B cell (primary cell): Measurements from ENCODE around the gene ADGRA1.

Experiments used
- EZH2 ChIP-seq: IDR thresholded peaks from 2 replicates; pipeline ENCODE4 v1.6.1; 2012; ENCODE audit warnings: borderline replicate concordance, low read depth, mild to moderate bottlenecking, moderate library complexity, low read length; ENCODE audit not compliant: insufficient read depth, poor library complexity, severe bottlenecking
- TF ChIP-seq, protein P1 (sequence below): fragments of 200-600 bp; IDR thresholded peaks from one replicate; pipeline ENCODE4 v1.8.0; 2022; ENCODE audit warnings: antibody characterized with exemption, mild to moderate bottlenecking

GRCh38 chr10:133117688-133118071 lies 30.0 kb downstream of the ADGRA1 start:
- TF ChIP-seq, protein P1, sequence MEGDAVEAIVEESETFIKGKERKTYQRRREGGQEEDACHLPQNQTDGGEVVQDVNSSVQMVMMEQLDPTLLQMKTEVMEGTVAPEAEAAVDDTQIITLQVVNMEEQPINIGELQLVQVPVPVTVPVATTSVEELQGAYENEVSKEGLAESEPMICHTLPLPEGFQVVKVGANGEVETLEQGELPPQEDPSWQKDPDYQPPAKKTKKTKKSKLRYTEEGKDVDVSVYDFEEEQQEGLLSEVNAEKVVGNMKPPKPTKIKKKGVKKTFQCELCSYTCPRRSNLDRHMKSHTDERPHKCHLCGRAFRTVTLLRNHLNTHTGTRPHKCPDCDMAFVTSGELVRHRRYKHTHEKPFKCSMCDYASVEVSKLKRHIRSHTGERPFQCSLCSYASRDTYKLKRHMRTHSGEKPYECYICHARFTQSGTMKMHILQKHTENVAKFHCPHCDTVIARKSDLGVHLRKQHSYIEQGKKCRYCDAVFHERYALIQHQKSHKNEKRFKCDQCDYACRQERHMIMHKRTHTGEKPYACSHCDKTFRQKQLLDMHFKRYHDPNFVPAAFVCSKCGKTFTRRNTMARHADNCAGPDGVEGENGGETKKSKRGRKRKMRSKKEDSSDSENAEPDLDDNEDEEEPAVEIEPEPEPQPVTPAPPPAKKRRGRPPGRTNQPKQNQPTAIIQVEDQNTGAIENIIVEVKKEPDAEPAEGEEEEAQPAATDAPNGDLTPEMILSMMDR: no peak
- no peak for TF ChIP-seq EZH2
